ENCODE results near the gene TRABD2B. TPM values are rescaled to one million over a fixed set of nuclear protein-coding genes. Genes with fewer than 3 reads are reported as not detected.

Gene TRABD2B
- total RNA-seq, 4 donors from 2014 or later: 0.83 to 2.6 (median 1.9) TPM

GRCh38 chr1:47887060-47887459, 110.1 kb downstream of the TRABD2B start:
- Histone ChIP-seq H3K27ac (no peak overlapping the region), H3K4me3 (no peak overlapping the region), H3K4me1 (peaks cover 3% of the 10 kb centered on the region), H3K27me3 (no peaks in the 10 kb centered on the region), H3K9me3 (no peaks in the 10 kb centered on the region), H3K36me3 (no peaks in the 10 kb centered on the region)
- 46% methylated on average over 2 of the region's 2 CpGs for WGBS
- TF ChIP-seq EP300 (IDR thresholded peaks at IDR 0.05) (no peak), POLR2A (IDR thresholded peaks at IDR 0.05) (no peak), POLR2AphosphoS5 (IDR thresholded peaks at IDR 0.05) (no peak)
- TF ChIP-seq, protein P1, sequence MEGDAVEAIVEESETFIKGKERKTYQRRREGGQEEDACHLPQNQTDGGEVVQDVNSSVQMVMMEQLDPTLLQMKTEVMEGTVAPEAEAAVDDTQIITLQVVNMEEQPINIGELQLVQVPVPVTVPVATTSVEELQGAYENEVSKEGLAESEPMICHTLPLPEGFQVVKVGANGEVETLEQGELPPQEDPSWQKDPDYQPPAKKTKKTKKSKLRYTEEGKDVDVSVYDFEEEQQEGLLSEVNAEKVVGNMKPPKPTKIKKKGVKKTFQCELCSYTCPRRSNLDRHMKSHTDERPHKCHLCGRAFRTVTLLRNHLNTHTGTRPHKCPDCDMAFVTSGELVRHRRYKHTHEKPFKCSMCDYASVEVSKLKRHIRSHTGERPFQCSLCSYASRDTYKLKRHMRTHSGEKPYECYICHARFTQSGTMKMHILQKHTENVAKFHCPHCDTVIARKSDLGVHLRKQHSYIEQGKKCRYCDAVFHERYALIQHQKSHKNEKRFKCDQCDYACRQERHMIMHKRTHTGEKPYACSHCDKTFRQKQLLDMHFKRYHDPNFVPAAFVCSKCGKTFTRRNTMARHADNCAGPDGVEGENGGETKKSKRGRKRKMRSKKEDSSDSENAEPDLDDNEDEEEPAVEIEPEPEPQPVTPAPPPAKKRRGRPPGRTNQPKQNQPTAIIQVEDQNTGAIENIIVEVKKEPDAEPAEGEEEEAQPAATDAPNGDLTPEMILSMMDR (IDR thresholded peaks at IDR 0.05): no peak
- no peak for DNase-seq (ENCODE audit: low spot score in 2 of 2)

DNA sequence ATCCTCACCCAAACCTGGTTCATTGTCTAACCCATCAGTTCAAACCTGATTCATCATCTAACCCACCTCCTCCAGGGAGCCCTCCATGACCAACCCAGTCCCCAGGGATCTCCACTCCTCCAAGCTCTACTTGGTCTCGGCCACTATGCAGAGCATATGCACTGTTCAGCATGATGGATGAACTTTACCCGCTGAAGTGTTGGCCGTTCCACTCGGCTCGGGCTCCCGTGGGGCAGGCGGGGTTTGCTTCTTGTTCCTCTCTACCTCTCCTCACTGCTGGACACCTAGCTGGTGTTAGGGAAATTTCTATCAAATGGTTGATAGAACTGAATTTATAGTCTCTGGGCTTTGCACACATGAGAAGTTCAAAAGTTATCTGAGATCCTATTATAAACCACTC, 111.0 kb downstream of the TRABD2B start:
- WGBS: 92% methylated on average over 7 of the region's 7 CpGs
- Histone ChIP-seq H3K27me3 (no peaks in the 10 kb centered on the region), H3K27ac (no peak overlapping the region), H3K9me3 (no peaks in the 10 kb centered on the region), H3K36me3 (no peaks in the 10 kb centered on the region), H3K4me1 (peaks cover 9% of the 10 kb centered on the region), H3K4me3 (no peak overlapping the region)
- no peak for DNase-seq (ENCODE audit: low spot score in 2 of 2)
- TF ChIP-seq POLR2A (IDR thresholded peaks at IDR 0.05): no peak
- TF ChIP-seq POLR2AphosphoS5 (IDR thresholded peaks at IDR 0.05): no peak
- no peak for TF ChIP-seq EP300 (IDR thresholded peaks at IDR 0.05)
- TF ChIP-seq, protein P1 (IDR thresholded peaks at IDR 0.05): no peak

- TF ChIP-seq POLR2A (IDR thresholded peaks at IDR 0.05): no peak
- TF ChIP-seq, protein P1 (IDR thresholded peaks at IDR 0.05): no peak
- no peak for TF ChIP-seq POLR2AphosphoS5 (IDR thresholded peaks at IDR 0.05)
- no peak for TF ChIP-seq EP300 (IDR thresholded peaks at IDR 0.05)
- 94% methylated on average over 8 of the region's 8 CpGs for WGBS
Observed at GRCh38 chr1:47885062-47885830, 111.9 kb downstream of the TRABD2B start.

DNA sequence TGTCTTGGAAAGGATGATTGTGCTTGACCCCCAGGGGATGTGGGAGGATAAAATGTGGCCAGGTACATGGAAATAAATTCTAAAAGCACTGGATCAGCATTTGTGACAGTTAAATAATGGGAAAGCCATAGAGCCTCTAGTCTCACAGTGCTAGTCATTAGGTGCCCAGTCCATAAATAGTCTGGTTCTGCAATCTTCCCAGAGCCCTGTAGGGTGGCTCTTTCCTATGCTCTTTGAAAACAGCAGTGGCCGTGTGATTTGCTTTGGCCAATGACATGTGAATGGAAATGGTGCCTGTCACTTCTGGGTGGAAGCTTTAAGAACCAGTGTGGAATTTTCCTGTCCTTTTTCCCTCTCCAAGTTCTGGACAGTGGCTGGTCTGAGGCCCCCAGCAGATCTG, 113.2 kb downstream of the TRABD2B start:
- Histone ChIP-seq H3K4me3 (no peak overlapping the region), H3K36me3 (no peaks in the 10 kb centered on the region), H3K27ac (no peak overlapping the region), H3K9me3 (no peaks in the 10 kb centered on the region), H3K4me1 (peaks cover 9% of the 10 kb centered on the region), H3K27me3 (no peaks in the 10 kb centered on the region)
- 92% methylated on average over 1 of the region's 1 CpG for WGBS
- no peak for DNase-seq (ENCODE audit: low spot score in 2 of 2)
- no peak for TF ChIP-seq POLR2A (IDR thresholded peaks at IDR 0.05)

More at GRCh38 chr1:47885062-47885830, 111.9 kb downstream of the TRABD2B start:
- Histone ChIP-seq H3K9me3 (no peaks in the 10 kb centered on the region), H3K27ac (no peak overlapping the region), H3K27me3 (no peaks in the 10 kb centered on the region), H3K4me1 (peaks cover 9% of the 10 kb centered on the region), H3K36me3 (no peaks in the 10 kb centered on the region), H3K4me3 (no peak overlapping the region)
- no peak for DNase-seq (ENCODE audit: low spot score in 2 of 2)

- Histone ChIP-seq H3K4me1 (peaks cover 9% of the 10 kb centered on the region), H3K9me3 (no peaks in the 10 kb centered on the region), H3K4me3 (no peak overlapping the region), H3K36me3 (no peaks in the 10 kb centered on the region), H3K27ac (no peak overlapping the region), H3K27me3 (no peaks in the 10 kb centered on the region)
- no peak for DNase-seq (ENCODE audit: low spot score in 2 of 2)
- WGBS: 59% methylated on average over 17 of the region's 17 CpGs
- TF ChIP-seq POLR2AphosphoS5 (IDR thresholded peaks at IDR 0.05) (no peak), EP300 (IDR thresholded peaks at IDR 0.05) (no peak), POLR2A (IDR thresholded peaks at IDR 0.05) (no peak)
- TF ChIP-seq, protein P1 (IDR thresholded peaks at IDR 0.05): no peak
Observed at GRCh38 chr1:47881505-47882442, 115.4 kb downstream of the TRABD2B start.
